ENCODE results near the gene TACC2. TPM values are rescaled to one million over a fixed set of nuclear protein-coding genes. Genes with fewer than 3 reads are reported as not detected.
A peak's percentile ranks its signal among the peaks of the same experiment; 100 is the strongest.

TACC2 gene
- total RNA-seq, 1 donor from 2014 or later: 56.6 TPM

- Mint-ChIP-seq H3K27me3 (ENCODE audit: low read depth) (no peaks in the 10 kb centered on the region), H3K4me1 (ENCODE audit: low read depth) (peaks cover 43% of the 10 kb centered on the region), H3K36me3 (ENCODE audit: low read depth) (no peaks in the 10 kb centered on the region), H3K27ac (ENCODE audit: unreplicated experiment) (no peak overlapping the region), H3K4me3 (ENCODE audit: unreplicated experiment) (no peak overlapping the region), H3K9me3 (ENCODE audit: low read depth) (no peaks in the 10 kb centered on the region)
- DNase-seq (ENCODE audit: low spot score): no peak
- no peak for TF ChIP-seq CTCF (IDR thresholded peaks at IDR 0.05)
These were observed 189.7 kb downstream of the TACC2 start for GRCh38 chr10:122178655-122179054.

GRCh38 chr10:122181041-122181732 lies 192.2 kb downstream of the TACC2 start:
- peaks cover 38% of the 10 kb centered on the region for H3K4me1 Mint-ChIP-seq (ENCODE audit: low read depth)
- H3K27me3 Mint-ChIP-seq (ENCODE audit: low read depth): no peaks in the 10 kb centered on the region
- peak overlapping the region; percentile 70 for H3K27ac Mint-ChIP-seq (ENCODE audit: unreplicated experiment)
- no peak for TF ChIP-seq CTCF (IDR thresholded peaks at IDR 0.05)
- DNase-seq (ENCODE audit: low spot score): no peak
- no peaks in the 10 kb centered on the region for H3K36me3 Mint-ChIP-seq (ENCODE audit: low read depth)
- no peak overlapping the region for H3K4me3 Mint-ChIP-seq (ENCODE audit: unreplicated experiment)
- no peaks in the 10 kb centered on the region for H3K9me3 Mint-ChIP-seq (ENCODE audit: low read depth)

GRCh38 chr10:122181876-122182275 lies 192.9 kb downstream of the TACC2 start:
- H3K9me3 Mint-ChIP-seq (ENCODE audit: low read depth): no peaks in the 10 kb centered on the region
- DNase-seq (ENCODE audit: low spot score): no peak
- peaks cover 38% of the 10 kb centered on the region for H3K4me1 Mint-ChIP-seq (ENCODE audit: low read depth)
- no peaks in the 10 kb centered on the region for H3K27me3 Mint-ChIP-seq (ENCODE audit: low read depth)
- peak overlapping the region; percentile 41 for H3K27ac Mint-ChIP-seq (ENCODE audit: unreplicated experiment)
- TF ChIP-seq CTCF (IDR thresholded peaks at IDR 0.05): no peak
- H3K36me3 Mint-ChIP-seq (ENCODE audit: low read depth): no peaks in the 10 kb centered on the region
- no peak overlapping the region for H3K4me3 Mint-ChIP-seq (ENCODE audit: unreplicated experiment)

- no peak overlapping the region for H3K4me3 Mint-ChIP-seq (ENCODE audit: unreplicated experiment)
- no peaks in the 10 kb centered on the region for H3K27me3 Mint-ChIP-seq (ENCODE audit: low read depth)
These were observed 193.3 kb downstream of the TACC2 start for GRCh38 chr10:122182308-122182707.

GRCh38 chr10:122184254-122184653 lies 195.3 kb downstream of the TACC2 start:
- TF ChIP-seq CTCF (IDR thresholded peaks at IDR 0.05): no peak
- H3K36me3 Mint-ChIP-seq (ENCODE audit: low read depth): no peaks in the 10 kb centered on the region
- H3K27me3 Mint-ChIP-seq (ENCODE audit: low read depth): no peaks in the 10 kb centered on the region
- H3K27ac Mint-ChIP-seq (ENCODE audit: unreplicated experiment): peak overlapping the region; percentile 32
- no peak for DNase-seq (ENCODE audit: low spot score)
- peaks cover 46% of the 10 kb centered on the region for H3K4me1 Mint-ChIP-seq (ENCODE audit: low read depth)
- H3K4me3 Mint-ChIP-seq (ENCODE audit: unreplicated experiment): no peak overlapping the region
- H3K9me3 Mint-ChIP-seq (ENCODE audit: low read depth): no peaks in the 10 kb centered on the region

More at GRCh38 chr10:122182308-122182707, 193.3 kb downstream of the TACC2 start:
- DNase-seq (ENCODE audit: low spot score): no peak
- TF ChIP-seq CTCF (IDR thresholded peaks at IDR 0.05): no peak
- Mint-ChIP-seq H3K36me3 (ENCODE audit: low read depth) (no peaks in the 10 kb centered on the region), H3K4me1 (ENCODE audit: low read depth) (peaks cover 42% of the 10 kb centered on the region), H3K9me3 (ENCODE audit: low read depth) (no peaks in the 10 kb centered on the region), H3K27ac (ENCODE audit: unreplicated experiment) (peak overlapping the region; percentile 37)

Measured in chondrocyte (in vitro differentiated cells).